ES-I3 (cell line): Measurements from ENCODE around the gene ASMTL.

Experiments
- H3K36me3 ChIP-seq: 2 replicates; pipeline ENCODE4 v1.6.1; 2013; ENCODE audit warnings: mild to moderate bottlenecking, low read length, control low read depth, moderate library complexity; ENCODE audit not compliant: insufficient read depth
- H3K4me1 ChIP-seq: 2 replicates; pipeline ENCODE4 v1.6.1; 2013; ENCODE audit warnings: mild to moderate bottlenecking, control low read depth, low read length; ENCODE audit not compliant: insufficient read depth
- H3K9ac ChIP-seq: 2 replicates; pipeline ENCODE4 v1.6.1; 2013; ENCODE audit warnings: low read depth, mild to moderate bottlenecking, low read length, moderate library complexity
- H3K9me3 ChIP-seq: 2 replicates; pipeline ENCODE4 v1.6.1; 2013; ENCODE audit warnings: mild to moderate bottlenecking, low read length, moderate library complexity; ENCODE audit not compliant: control insufficient read depth, insufficient read depth

The ASMTL gene

DNA sequence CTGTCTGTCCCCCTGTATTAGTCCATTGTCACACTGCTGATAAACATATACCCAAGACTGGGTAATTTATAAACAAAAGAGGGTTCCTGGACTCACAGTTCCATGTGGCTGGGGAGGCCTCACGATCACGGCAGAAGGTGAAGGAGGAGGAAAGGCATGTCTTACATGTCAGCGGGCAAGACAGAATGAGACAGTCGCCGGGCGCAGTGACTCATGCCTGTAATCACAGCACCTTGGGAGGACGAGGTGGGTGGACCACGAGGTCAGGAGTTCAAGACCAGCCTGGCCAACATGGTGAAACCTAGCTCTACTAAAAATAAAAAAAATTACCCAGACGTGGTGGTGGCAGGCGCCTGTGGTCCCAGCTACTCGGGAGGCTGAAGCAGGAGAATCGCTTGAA, 91.4 kb downstream of the ASMTL start:
- H3K9me3 ChIP-seq = peaks cover 3% of the 10 kb centered on the region
- H3K4me1 ChIP-seq = no peaks in the 10 kb centered on the region
- no peak overlapping the region for H3K9ac ChIP-seq
- no peaks in the 10 kb centered on the region for H3K36me3 ChIP-seq

- no peak overlapping the region for H3K9ac ChIP-seq
- H3K9me3 ChIP-seq = peaks cover 3% of the 10 kb centered on the region
- H3K36me3 ChIP-seq = no peaks in the 10 kb centered on the region
- peaks cover 8% of the 10 kb centered on the region; the same call in 1 of the 2 replicates for H3K4me1 ChIP-seq
Measured at GRCh38 chrX:1360171-1360570, 92.5 kb downstream of the ASMTL start.

DNA sequence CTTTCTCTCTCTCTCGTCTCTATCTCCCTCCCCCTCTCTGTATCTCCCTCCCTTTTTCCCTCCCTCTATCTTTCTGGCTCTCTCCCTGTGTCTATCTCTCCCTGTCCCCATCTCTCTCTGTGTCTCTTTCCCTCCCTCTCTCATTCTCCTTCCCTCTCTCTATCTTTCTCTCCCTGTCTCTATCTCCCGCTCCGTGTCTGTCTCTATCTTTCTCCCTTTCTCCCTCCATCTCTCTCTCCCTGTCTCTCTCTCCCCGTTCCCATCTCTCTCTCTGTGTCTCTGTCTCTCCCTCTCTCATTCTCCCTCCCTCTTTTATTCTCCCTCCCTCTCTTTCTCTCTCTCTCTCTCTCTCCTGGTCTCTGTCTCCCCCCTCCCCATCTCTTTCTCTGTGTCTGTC, 93.2 kb downstream of the ASMTL start:
- H3K36me3 ChIP-seq = no peaks in the 10 kb centered on the region
- peaks cover 8% of the 10 kb centered on the region; the same call in 1 of the 2 replicates for H3K4me1 ChIP-seq
- H3K9ac ChIP-seq = no peak overlapping the region
- H3K9me3 ChIP-seq = peaks cover 3% of the 10 kb centered on the region

DNA sequence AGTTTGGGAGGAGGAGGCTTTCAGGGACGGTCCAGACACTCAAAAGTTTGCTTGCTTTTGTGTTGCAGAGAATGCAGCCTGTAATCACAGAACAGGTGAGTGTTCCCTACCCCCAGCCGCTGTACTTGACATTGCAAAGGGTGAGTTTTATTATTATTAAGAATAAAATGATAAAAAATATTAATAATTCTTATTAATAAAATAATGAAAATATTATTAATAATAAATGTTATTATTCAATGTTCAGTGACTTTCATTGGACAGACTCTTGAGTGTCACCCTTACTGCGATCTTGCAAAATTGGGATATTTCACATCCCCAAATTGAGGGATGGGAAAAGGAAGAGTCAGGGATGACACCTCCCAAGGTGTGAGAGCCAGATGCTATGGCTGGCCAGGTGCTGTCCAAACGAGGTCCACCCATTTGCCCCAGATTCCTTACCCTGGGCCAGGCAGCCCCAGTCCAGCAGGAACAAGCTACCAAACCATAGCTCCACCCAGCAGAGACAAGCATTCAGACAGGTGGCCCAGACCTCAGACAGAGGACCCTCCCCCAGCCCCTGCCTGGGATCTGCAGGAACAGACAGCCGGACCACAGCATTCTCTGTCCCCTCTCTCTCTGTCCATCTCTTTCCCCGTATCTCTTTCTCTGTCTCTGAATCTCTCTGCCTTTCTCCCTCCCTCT, 93.8 kb downstream of the ASMTL start:
- H3K4me1 ChIP-seq = peaks cover 8% of the 10 kb centered on the region; the same call in 1 of the 2 replicates
- peaks cover 3% of the 10 kb centered on the region for H3K9me3 ChIP-seq
- H3K36me3 ChIP-seq = no peaks in the 10 kb centered on the region
- no peak overlapping the region for H3K9ac ChIP-seq

GRCh38 chrX:1357993-1358392, 94.7 kb downstream of the ASMTL start:
- Histone ChIP-seq H3K4me1 (peaks cover 8% of the 10 kb centered on the region; the same call in 1 of the 2 replicates), H3K9me3 (peaks cover 3% of the 10 kb centered on the region), H3K9ac (no peak overlapping the region), H3K36me3 (no peaks in the 10 kb centered on the region)

DNA sequence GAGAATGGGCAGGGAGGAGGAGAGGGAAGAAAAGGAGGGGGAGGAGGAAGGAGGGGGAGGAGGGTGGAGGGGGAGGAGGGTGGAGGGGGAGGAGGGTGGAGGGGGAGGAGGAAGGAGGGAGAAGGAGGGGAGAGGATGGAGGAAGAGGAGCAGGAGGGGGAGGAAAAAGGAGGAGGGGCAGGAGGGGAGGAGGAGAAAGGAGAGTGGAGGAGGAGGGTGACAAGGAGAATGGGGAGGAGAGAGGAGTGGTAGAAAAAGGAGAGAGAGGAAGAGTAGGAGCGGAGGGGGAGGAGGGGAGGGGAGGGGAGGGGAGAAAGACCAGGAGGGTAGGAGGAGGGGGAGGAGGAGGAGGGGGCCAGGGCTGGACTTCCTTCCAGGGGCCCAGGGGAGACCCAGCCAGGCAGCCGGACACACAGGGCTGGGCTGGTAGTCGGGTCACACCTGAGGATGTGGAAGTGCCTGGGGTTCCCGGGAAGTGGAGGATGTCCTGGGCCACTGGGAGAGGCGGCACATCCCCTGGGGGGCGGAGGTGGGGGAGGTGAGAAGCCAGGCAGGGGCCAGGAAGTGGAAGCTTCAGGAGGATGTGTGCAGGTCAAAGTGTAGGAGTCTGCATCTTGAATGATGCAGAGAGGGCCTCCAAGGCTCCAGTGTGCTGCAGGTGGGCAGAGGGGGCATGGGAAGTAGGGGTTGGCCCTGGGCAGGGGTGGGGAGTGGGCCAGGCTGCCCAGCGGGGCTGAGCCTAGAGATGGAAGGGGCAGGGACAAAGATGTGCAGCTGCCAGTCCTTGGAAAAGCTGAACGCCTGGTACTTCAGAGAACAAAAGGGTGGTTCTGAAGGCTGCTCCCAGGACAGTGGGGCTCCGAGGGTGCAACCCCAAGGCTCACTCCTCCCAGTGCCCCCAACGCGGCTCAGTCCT, 97.3 kb downstream of the ASMTL start:
- Histone ChIP-seq H3K4me1 (peaks cover 8% of the 10 kb centered on the region; the same call in 1 of the 2 replicates), H3K9me3 (peaks cover 3% of the 10 kb centered on the region), H3K36me3 (no peaks in the 10 kb centered on the region), H3K9ac (peak overlapping the region; percentile 28)

DNA sequence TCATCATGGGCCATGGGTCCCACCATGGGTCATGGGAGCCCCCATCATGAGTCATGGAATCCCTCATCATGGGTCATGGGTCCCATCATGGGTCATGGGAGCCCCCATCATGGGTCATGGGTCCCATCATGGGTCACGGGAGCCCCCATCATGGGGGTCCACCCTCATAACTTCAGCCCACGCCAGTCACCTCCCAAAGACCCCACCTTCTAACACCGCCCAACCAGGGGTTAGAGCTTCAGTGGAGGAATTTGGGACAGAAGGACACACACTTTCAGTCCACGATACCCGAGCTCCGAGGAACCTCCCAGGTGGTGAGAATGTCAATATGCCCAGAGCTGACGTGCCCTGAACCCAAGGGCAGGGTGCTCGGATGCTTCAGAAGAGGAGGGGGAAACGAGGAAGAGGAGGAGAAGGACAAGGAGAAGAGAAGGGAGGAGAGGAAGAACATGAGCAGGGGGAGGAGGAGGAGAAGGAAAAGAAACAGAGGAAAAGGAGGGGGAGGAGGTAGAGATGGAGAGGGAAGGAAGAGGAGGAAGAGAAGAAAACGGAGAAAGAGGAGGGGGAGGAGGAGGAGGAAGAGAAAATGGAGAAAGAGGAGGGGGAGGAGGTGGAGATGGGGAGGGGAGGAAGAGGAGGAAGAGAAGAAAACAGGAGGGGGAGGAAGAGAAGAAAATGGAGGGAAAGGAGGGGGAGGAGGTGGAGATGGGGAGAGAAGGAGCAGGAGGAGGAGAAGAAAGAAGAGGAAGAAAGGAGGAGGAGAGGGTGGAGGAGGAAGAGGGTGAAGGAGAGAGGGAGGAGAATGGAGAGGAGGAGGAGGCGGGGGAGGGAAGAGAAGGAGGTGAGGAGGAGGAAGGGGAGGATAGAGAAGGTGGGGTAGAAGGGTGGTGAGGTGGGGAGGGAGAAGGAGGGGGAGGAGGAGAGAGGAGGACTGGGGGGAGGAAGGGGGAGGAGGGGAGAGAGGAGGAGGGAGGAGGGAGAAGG, 98.4 kb downstream of the ASMTL start:
- Histone ChIP-seq H3K36me3 (no peaks in the 10 kb centered on the region), H3K9me3 (peaks cover 3% of the 10 kb centered on the region), H3K9ac (no peak overlapping the region), H3K4me1 (peaks cover 8% of the 10 kb centered on the region; the same call in 1 of the 2 replicates)
